ENCODE data around the gene PCDHA13.
"Not testable (repeated sequence)": the region's sequence is repeated elsewhere in the genome, so short reads cannot be mapped to it uniquely, and the experiment has no call there.

PCDHA13 gene

GRCh38 chr5:140870221-140871201, 11.4 kb upstream of the PCDHA13 start:
- no peak for DNase-seq

- DNase-seq: peak; percentile 3
Measured at GRCh38 chr5:140875085-140876065, 6.5 kb upstream of the PCDHA13 start, which contains the start of gene PCDHA12. Gene PCDHA12 (plus strand): TSS chr5:140875308. CDS start chr5:140875473, 165 bp downstream.

DNA sequence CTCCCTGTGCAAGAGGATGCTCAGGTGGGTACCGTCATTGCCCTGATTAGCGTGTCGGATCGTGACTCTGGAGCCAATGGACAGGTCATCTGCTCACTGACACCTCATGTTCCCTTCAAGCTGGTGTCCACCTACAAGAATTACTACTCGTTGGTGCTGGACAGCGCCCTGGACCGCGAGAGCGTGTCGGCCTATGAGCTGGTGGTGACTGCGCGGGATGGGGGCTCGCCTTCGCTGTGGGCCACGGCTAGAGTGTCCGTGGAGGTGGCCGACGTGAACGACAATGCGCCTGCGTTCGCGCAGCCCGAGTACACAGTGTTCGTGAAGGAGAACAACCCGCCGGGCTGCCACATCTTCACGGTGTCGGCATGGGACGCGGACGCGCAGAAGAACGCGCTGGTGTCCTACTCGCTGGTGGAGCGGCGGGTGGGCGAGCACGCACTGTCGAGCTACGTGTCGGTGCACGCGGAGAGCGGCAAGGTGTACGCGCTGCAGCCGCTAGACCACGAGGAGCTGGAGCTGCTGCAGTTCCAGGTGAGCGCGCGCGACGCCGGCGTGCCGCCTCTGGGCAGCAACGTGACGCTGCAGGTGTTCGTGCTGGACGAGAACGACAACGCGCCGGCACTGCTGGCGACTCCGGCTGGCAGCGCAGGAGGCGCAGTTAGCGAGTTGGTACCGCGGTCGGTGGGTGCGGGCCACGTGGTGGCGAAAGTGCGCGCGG, 5.2 kb upstream of the PCDHA13 start:
- DNase-seq: not testable (repeated sequence)

- DNase-seq: no peak
Measured at GRCh38 chr5:140877262-140877581, 4.7 kb upstream of the PCDHA13 start.

GRCh38 chr5:140882591-140882899, 621 bp downstream of the PCDHA13 start:
- peak; percentile 11 for DNase-seq

- DNase-seq: no peak
Measured at GRCh38 chr5:140883373-140883772, 1.4 kb downstream of the PCDHA13 start.

DNA sequence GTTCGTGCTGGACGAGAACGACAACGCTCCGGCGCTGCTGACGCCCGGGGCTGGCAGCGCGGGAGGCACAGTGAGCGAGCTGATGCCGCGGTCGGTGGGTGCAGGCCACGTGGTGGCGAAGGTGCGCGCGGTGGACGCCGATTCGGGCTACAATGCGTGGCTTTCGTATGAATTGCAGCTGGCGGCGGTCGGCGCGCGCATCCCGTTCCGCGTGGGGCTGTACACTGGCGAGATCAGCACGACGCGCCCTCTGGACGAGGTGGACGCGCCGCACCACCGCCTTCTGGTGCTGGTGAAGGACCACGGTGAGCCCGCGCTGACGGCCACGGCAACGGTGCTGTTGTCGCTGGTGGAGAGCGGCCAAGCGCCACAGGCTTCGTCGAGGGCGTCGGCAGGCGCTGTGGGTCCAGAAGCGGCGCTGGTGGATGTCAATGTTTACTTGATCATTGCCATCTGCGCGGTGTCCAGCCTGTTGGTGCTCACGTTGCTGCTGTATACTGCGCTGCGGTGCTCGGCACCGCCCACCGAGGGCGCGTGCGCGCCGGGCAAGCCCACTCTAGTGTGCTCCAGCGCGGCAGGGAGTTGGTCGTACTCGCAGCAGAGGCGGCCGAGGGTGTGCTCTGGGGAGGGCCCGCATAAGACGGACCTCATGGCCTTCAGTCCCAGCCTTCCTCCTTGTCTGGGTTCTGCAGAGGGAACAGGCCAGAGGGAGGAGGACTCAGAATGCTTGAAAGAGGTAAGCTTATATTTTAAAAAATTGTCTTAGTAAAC, 2.2 kb downstream of the PCDHA13 start:
- DNase-seq: no peak

- DNase-seq: no peak
Measured at GRCh38 chr5:140916325-140916724, 34.4 kb downstream of the PCDHA13 start.

- DNase-seq: no peak
Measured at GRCh38 chr5:140923601-140924000, 41.7 kb downstream of the PCDHA13 start.

- no peak for DNase-seq
Measured at GRCh38 chr5:140925806-140926442, 44.0 kb downstream of the PCDHA13 start, which contains the start of gene PCDHAC1. Gene PCDHAC1 (plus strand): TSS chr5:140926299. CDS start chr5:140926893, 594 bp downstream.

DNA sequence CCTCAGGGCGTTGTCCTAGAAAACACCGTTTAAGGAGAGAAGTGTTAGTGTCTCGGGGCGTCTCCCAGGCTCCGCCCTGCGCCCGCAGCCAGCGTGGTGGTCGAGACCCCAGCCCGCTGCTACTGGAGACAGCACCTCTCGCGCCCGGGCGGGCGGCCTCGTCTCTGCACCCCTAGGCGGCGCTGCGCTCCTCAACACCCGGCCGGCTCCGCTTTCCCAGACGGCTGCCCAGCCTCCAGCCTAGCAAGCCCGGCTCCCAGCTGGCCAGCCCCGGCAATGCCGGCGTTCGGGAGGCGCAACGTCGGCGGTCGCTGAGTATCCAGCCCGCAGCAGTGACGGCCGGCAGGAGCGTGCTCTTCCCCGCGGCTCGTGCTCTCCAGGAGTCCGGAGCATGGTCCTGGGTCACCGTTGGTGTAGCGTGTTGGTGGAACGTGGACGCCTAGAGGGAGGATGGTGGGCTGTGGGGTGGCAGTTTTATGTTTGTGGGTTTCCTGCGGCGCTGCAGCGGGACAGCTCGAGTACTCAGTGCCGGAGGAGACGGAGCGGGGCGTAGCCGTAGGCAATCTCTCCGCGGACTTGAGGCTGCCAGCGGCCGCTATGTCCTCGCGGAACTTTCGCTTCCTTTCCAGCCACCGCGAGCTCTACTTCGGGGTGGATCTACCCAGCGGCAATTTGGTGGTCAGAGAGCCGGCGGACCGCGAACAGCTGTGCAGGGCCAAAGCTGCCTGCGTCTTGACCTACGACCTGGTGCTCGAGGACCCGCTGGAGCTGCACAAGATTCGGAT, 44.7 kb downstream of the PCDHA13 start:
- peak; percentile 73 for DNase-seq

DNA sequence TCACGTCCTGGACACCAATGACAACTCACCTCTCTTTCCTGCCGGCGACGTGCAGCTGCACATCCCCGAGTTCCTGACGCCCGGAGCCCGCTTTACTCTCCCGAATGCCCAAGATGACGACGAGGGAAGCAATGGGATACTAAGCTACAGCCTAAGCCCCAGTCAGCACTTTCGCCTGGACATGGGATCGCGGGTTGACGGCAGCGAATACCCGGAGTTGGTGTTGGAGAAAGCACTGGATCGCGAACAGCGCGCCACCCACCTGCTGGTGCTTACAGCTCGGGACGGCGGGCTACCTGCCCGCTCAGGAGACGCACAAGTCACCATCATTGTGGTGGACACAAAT, 45.3 kb downstream of the PCDHA13 start:
- no peak for DNase-seq
